Measurements from ENCODE around the gene FOXN3.

DNA sequence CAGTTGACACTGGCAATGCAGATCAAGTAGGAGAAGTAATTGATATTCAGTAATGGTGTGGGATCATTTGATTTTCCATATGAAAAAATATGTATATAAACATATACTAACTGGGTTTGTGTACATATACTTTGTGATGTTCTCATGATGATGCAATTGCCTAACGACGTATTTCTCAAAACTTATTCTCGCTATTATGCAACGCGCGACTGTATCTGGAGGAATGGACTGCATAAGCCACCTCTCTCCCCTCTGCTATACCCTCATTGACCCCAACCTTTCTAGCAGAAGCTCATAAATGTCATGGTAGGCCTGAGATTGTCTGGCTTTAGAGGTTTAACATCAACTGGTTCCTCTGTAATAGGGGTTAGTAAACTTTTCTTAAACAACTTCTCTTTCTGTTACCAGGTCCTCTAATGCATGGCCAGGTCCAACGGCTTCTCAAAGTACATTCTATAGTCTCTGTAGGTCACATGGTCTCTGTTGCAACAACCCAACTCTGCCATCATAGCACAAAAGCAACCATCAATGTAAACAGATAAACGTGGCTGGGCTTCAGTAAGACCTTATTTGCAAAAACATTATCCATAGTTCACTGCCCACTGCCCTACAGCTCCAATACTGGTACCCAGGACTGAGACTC is 59.3 kb downstream of the FOXN3 start:
- TF ChIP-seq, protein P1, sequence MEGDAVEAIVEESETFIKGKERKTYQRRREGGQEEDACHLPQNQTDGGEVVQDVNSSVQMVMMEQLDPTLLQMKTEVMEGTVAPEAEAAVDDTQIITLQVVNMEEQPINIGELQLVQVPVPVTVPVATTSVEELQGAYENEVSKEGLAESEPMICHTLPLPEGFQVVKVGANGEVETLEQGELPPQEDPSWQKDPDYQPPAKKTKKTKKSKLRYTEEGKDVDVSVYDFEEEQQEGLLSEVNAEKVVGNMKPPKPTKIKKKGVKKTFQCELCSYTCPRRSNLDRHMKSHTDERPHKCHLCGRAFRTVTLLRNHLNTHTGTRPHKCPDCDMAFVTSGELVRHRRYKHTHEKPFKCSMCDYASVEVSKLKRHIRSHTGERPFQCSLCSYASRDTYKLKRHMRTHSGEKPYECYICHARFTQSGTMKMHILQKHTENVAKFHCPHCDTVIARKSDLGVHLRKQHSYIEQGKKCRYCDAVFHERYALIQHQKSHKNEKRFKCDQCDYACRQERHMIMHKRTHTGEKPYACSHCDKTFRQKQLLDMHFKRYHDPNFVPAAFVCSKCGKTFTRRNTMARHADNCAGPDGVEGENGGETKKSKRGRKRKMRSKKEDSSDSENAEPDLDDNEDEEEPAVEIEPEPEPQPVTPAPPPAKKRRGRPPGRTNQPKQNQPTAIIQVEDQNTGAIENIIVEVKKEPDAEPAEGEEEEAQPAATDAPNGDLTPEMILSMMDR (IDR thresholded peaks at IDR 0.05; ENCODE audit: insufficient read depth, low read depth, low read length) = no peak
- no peak for TF ChIP-seq EZH2 (IDR thresholded peaks at IDR 0.05; ENCODE audit: insufficient read depth, low read length)

Measured in astrocyte (in vitro differentiated cells and primary cell).